Measurements from ENCODE around the gene C14orf119.

C14orf119 gene

GRCh38 chr14:23128969-23129758 lies 33.9 kb downstream of the C14orf119 start:
- no peak for DNase-seq

GRCh38 chr14:23129759-23130316 lies 34.5 kb downstream of the C14orf119 start:
- DNase-seq: no peak

- DNase-seq: no peak
Observed at GRCh38 chr14:23130871-23131270, 35.6 kb downstream of the C14orf119 start.

GRCh38 chr14:23131482-23131881 lies 36.2 kb downstream of the C14orf119 start:
- DNase-seq: no peak

- DNase-seq: no peak
Observed at GRCh38 chr14:23132970-23133369, 37.7 kb downstream of the C14orf119 start.

GRCh38 chr14:23136566-23137133 lies 41.3 kb downstream of the C14orf119 start:
- no peak for DNase-seq

GRCh38 chr14:23137192-23137812 lies 42.0 kb downstream of the C14orf119 start:
- DNase-seq: no peak

- DNase-seq: no peak
Observed at GRCh38 chr14:23137813-23138535, 42.7 kb downstream of the C14orf119 start.

GRCh38 chr14:23139874-23140273 lies 44.6 kb downstream of the C14orf119 start:
- no peak for DNase-seq

- DNase-seq: no peak
Observed at GRCh38 chr14:23140371-23140770, 45.1 kb downstream of the C14orf119 start.

GRCh38 chr14:23141706-23142444 lies 46.6 kb downstream of the C14orf119 start:
- no peak for DNase-seq

GRCh38 chr14:23142826-23143225 lies 47.5 kb downstream of the C14orf119 start:
- DNase-seq: no peak

GRCh38 chr14:23143911-23144310 lies 48.6 kb downstream of the C14orf119 start:
- DNase-seq: no peak

- no peak for DNase-seq
Observed at GRCh38 chr14:23145794-23146350, 50.6 kb downstream of the C14orf119 start.

- no peak for DNase-seq
Observed at GRCh38 chr14:23146351-23146910, 51.1 kb downstream of the C14orf119 start.

- DNase-seq: no peak
Observed at GRCh38 chr14:23146980-23147379, 51.7 kb downstream of the C14orf119 start.

GRCh38 chr14:23147676-23148075 lies 52.4 kb downstream of the C14orf119 start:
- DNase-seq: no peak

- no peak for DNase-seq
Observed at GRCh38 chr14:23148591-23149249, 53.4 kb downstream of the C14orf119 start.

GRCh38 chr14:23149745-23150144 lies 54.4 kb downstream of the C14orf119 start:
- no peak for DNase-seq
